ENCODE measurements around the gene USP49. TPM values are rescaled to one million over a fixed set of nuclear protein-coding genes. Genes with fewer than 3 reads are reported as not detected.
"Not testable (repeated sequence)": the region's sequence is repeated elsewhere in the genome, so short reads cannot be mapped to it uniquely, and the experiment has no call there.

USP49 gene
- total RNA-seq, 1 donor from 2014 or later: 7.3 TPM

- intact Hi-C loops (cut with micrococcal nuclease): no loop called here
These were observed 76.7 kb downstream of the USP49 start for GRCh38 chr6:41818271-41819054.

- intact Hi-C loops (cut with micrococcal nuclease): no loop called here
These were observed 79.6 kb downstream of the USP49 start for GRCh38 chr6:41815587-41815986.

GRCh38 chr6:41814629-41815028, 80.5 kb downstream of the USP49 start:
- intact Hi-C loops (cut with micrococcal nuclease): no loop called here

GRCh38 chr6:41813956-41814355, 81.2 kb downstream of the USP49 start:
- intact Hi-C loops (cut with micrococcal nuclease): no loop called here

- intact Hi-C loops (cut with micrococcal nuclease): no loop called here
These were observed 81.7 kb downstream of the USP49 start for GRCh38 chr6:41813469-41813868.

- intact Hi-C loops (cut with micrococcal nuclease): not testable (repeated sequence)
These were observed 83.2 kb downstream of the USP49 start for GRCh38 chr6:41811946-41812345.

GRCh38 chr6:41811095-41811494, 84.1 kb downstream of the USP49 start:
- intact Hi-C loops (cut with micrococcal nuclease): no loop called here

GRCh38 chr6:41805830-41806774, 89.1 kb downstream of the USP49 start:
- intact Hi-C loops (cut with micrococcal nuclease): no loop called here

- intact Hi-C loops (cut with micrococcal nuclease): no loop called here
These were observed 93.8 kb downstream of the USP49 start for GRCh38 chr6:41801380-41801779.

- intact Hi-C loops (cut with micrococcal nuclease): no loop called here
These were observed 95.6 kb downstream of the USP49 start for GRCh38 chr6:41799559-41799911.

GRCh38 chr6:41798901-41799558, 96.1 kb downstream of the USP49 start:
- intact Hi-C loops (cut with micrococcal nuclease): no loop called here

- intact Hi-C loops (cut with micrococcal nuclease): no loop called here
These were observed 98.7 kb downstream of the USP49 start for GRCh38 chr6:41796474-41796873.

- intact Hi-C loops (cut with micrococcal nuclease): no loop called here
These were observed 103.2 kb downstream of the USP49 start for GRCh38 chr6:41791984-41792383.

GRCh38 chr6:41791305-41791704, 103.9 kb downstream of the USP49 start:
- intact Hi-C loops (cut with micrococcal nuclease): no loop called here

- intact Hi-C loops (cut with micrococcal nuclease): no loop called here
These were observed 105.1 kb downstream of the USP49 start for GRCh38 chr6:41790045-41790444.

GRCh38 chr6:41789390-41789724, 105.8 kb downstream of the USP49 start:
- intact Hi-C loops (cut with micrococcal nuclease): loop anchor here (5.0 kb wide), 1 partner anchor 1383 kb away; the partner anchor contains the start of gene SRF

- intact Hi-C loops (cut with micrococcal nuclease): loop anchor here (1.0 to 5.0 kb wide), 13 partner anchors 8 to 1385 kb away; partner anchors contain the start of genes BYSL, FRS3, MED20 and MRPS10
These were observed 107.8 kb downstream of the USP49 start, which contains the start of gene TOMM6 for GRCh38 chr6:41787219-41787917. Gene TOMM6 (plus strand): TSS chr6:41787694. CDS start chr6:41787698, 4 bp downstream.

- intact Hi-C loops (cut with micrococcal nuclease): loop anchor here (1.0 to 5.0 kb wide), 13 partner anchors 7 to 1386 kb away; partner anchors contain the start of genes BYSL, FRS3, MED20 and MRPS10
These were observed 108.5 kb downstream of the USP49 start for GRCh38 chr6:41786451-41787218.

GRCh38 chr6:41785689-41786450, 109.3 kb downstream of the USP49 start:
- intact Hi-C loops (cut with micrococcal nuclease): loop anchor here (2.0 to 5.0 kb wide), 6 partner anchors 103 to 1386 kb away; partner anchors contain the start of genes NFYA, OARD1, SRF and UBR2
